CD4-positive, alpha-beta T cell treated with Interleukin-15 for 4 hours (primary cell): ENCODE measurements around the gene ETAA1.

Source experiments
- DNase-seq: peaks from one replicate; pipeline ENCODE4 v3.0.0-alpha.2; 2020; ENCODE audit warnings: low spot score

Gene ETAA1

GRCh38 chr2:67397143-67397986, at the start of gene ETAA1:
TSS of gene ETAA1 (plus strand) at chr2:67397333. CDS start at chr2:67397449, 116 bp downstream.
- DNase-seq, result peak; percentile 94

GRCh38 chr2:67366832-67367412, 30.2 kb upstream of the ETAA1 start:
- no peak for DNase-seq

GRCh38 chr2:67374481-67374880, 22.7 kb upstream of the ETAA1 start:
- DNase-seq, result no peak

GRCh38 chr2:67374949-67375348, 22.2 kb upstream of the ETAA1 start:
- no peak for DNase-seq

- DNase-seq, result no peak
Measured at GRCh38 chr2:67378555-67378954, 18.6 kb upstream of the ETAA1 start.

- no peak for DNase-seq
Measured at GRCh38 chr2:67379048-67379447, 18.1 kb upstream of the ETAA1 start.

GRCh38 chr2:67384123-67384822, 12.9 kb upstream of the ETAA1 start:
- DNase-seq, result no peak

- no peak for DNase-seq
Measured at GRCh38 chr2:67388680-67389079, 8.5 kb upstream of the ETAA1 start.

- DNase-seq, result no peak
Measured at GRCh38 chr2:67389286-67389685, 7.8 kb upstream of the ETAA1 start.

GRCh38 chr2:67389788-67390187, 7.3 kb upstream of the ETAA1 start:
- no peak for DNase-seq

- DNase-seq, result no peak
Measured at GRCh38 chr2:67393237-67393636, 3.9 kb upstream of the ETAA1 start.

- no peak for DNase-seq
Measured at GRCh38 chr2:67394734-67395133, 2.4 kb upstream of the ETAA1 start.

- no peak for DNase-seq
Measured at GRCh38 chr2:67399144-67399543, 2.0 kb downstream of the ETAA1 start.

- DNase-seq, result no peak
Measured at GRCh38 chr2:67399831-67400489, 2.8 kb downstream of the ETAA1 start.

- no peak for DNase-seq
Measured at GRCh38 chr2:67400560-67401485, 3.7 kb downstream of the ETAA1 start.

GRCh38 chr2:67408346-67408745, 11.2 kb downstream of the ETAA1 start:
- no peak for DNase-seq

GRCh38 chr2:67412424-67412823, 15.3 kb downstream of the ETAA1 start:
- no peak for DNase-seq

GRCh38 chr2:67414867-67415266, 17.7 kb downstream of the ETAA1 start:
- no peak for DNase-seq

- no peak for DNase-seq
Measured at GRCh38 chr2:67416136-67416535, 19.0 kb downstream of the ETAA1 start.

- DNase-seq, result no peak
Measured at GRCh38 chr2:67423489-67423888, 26.4 kb downstream of the ETAA1 start.

GRCh38 chr2:67436221-67436620, 39.1 kb downstream of the ETAA1 start:
- DNase-seq, result no peak
